Mucosa of descending colon (tissue), 3 donors: ENCODE data around the gene AKR7A3. TPM values are rescaled to one million over a fixed set of nuclear protein-coding genes. Genes with fewer than 3 reads are reported as not detected.

Experiments used
- ATAC-seq: fragments of 200-7000 bp; cut with Tn5 transposase; one replicate; pipeline ENCODE4 v1.9.1; 2020; ENCODE audit warnings: mild to moderate bottlenecking, moderate library complexity
- DNase-seq, 3 donors: peaks; one replicate each; pipeline ENCODE4 v3.0.0-alpha.2; 2020
- H3K36me3 ChIP-seq: fragments of 200-600 bp; one replicate; pipeline ENCODE4 v1.8.0; 2021; ENCODE audit warnings: low read depth, mild to moderate bottlenecking
- H3K4me1 ChIP-seq: fragments of 200-600 bp; one replicate; pipeline ENCODE4 v1.8.0; 2021; ENCODE audit warnings: low read depth, mild to moderate bottlenecking
- H3K4me3 ChIP-seq: fragments of 200-600 bp; one replicate; pipeline ENCODE4 v1.8.0; 2021; ENCODE audit warnings: mild to moderate bottlenecking
- H3K9me3 ChIP-seq: fragments of 200-600 bp; one replicate; pipeline ENCODE4 v1.8.0; 2021; ENCODE audit warnings: mild to moderate bottlenecking
- intact Hi-C, 2 donors: fragments of 100-400 bp; cut with DNase I in 1 of 2; cut with micrococcal nuclease in 1 of 2; formaldehyde crosslinking; loops; one replicate each; pipeline versions ENCODE4 v1.11.0 to v1.11.1; 2022; cut with DNase I, micrococcal nuclease
- total RNA-seq, 3 donors: library from RNA; stranded (reverse); fragmentation: NEBNext Ultra II Directional in 2 of 3; extraction: Animal tissue kit (Norgen Biotek cat#: 25700) in 2 of 3; gene quantifications; one replicate each; pipeline versions ENCODE4 v1.2.1 to v1.2.4, GENCODE V29; 2021 to 2023
- TF ChIP-seq, protein P1 (sequence below): fragments of 200-600 bp; IDR thresholded peaks from one replicate; pipeline ENCODE4 v1.8.0; 2022; ENCODE audit warnings: antibody characterized with exemption, mild to moderate bottlenecking
- donor health status: DM: no; HTN: no; CAD: no; lungs with moderate emphysema.
- donor health status: DM: no; HTN: no; CAD: no.
- donor health status: DM: no; HTN: yes; CAD: no.

AKR7A3 gene
- total RNA-seq, 3 donors from 2014 or later: 40.9 to 97.8 (median 93.7) TPM

GRCh38 chr1:19319196-19319595 lies 30.6 kb upstream of the AKR7A3 start:
- DNase-seq (no peak), ATAC-seq (no peak)
- Histone ChIP-seq H3K4me3 (no peak overlapping the region), H3K36me3 (no peaks in the 10 kb centered on the region), H3K4me1 (no peaks in the 10 kb centered on the region), H3K9me3 (no peaks in the 10 kb centered on the region)
- intact Hi-C loops: no loop called here
- TF ChIP-seq, protein P1, sequence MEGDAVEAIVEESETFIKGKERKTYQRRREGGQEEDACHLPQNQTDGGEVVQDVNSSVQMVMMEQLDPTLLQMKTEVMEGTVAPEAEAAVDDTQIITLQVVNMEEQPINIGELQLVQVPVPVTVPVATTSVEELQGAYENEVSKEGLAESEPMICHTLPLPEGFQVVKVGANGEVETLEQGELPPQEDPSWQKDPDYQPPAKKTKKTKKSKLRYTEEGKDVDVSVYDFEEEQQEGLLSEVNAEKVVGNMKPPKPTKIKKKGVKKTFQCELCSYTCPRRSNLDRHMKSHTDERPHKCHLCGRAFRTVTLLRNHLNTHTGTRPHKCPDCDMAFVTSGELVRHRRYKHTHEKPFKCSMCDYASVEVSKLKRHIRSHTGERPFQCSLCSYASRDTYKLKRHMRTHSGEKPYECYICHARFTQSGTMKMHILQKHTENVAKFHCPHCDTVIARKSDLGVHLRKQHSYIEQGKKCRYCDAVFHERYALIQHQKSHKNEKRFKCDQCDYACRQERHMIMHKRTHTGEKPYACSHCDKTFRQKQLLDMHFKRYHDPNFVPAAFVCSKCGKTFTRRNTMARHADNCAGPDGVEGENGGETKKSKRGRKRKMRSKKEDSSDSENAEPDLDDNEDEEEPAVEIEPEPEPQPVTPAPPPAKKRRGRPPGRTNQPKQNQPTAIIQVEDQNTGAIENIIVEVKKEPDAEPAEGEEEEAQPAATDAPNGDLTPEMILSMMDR: no peak

DNA sequence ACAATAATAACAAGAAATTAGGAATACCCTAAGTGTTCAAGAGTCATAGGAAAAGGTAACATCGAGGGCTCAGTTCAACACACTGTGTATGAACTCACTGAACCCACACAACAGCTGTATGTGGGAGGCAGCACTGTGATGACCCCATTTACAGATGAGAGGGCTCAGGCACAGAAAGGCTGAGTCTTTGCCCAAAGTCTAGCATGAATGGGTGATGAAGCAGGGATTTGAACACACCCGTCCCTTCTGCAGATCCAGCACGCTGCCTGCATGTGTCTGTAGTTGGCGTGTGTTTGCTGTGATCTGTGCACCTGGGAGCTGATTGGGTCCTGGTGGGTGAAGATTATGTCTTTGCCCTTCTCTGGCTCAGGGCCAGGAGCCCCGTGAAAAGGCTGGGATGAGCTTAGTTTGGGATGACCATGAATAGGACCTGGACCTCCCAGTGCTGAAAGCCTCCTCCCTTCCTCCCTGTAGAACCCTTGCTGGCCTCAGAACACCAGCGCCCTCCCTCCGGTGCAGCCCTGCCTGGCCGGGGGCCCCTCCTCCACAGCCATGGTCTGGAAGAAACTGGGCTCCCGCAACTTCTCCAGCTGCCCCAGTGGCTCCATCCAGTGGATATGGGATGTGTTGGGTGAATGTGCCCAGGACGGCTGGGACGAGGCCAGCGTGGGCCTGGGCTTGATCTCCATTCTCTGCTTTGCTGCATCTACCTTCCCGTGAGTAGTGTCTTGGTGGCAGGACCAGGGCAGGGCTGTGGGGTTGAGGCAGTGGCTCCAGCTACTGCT lies 28.7 kb upstream of the AKR7A3 start:
- TF ChIP-seq, protein P1: no peak
- DNase-seq: no peak
- no peak overlapping the region for H3K4me3 ChIP-seq
- peaks cover 10% of the 10 kb centered on the region for H3K4me1 ChIP-seq
- H3K9me3 ChIP-seq: no peaks in the 10 kb centered on the region
- no peak for ATAC-seq
- H3K36me3 ChIP-seq: no peaks in the 10 kb centered on the region
- intact Hi-C loops: no loop called here

GRCh38 chr1:19315378-19316198 lies 27.0 kb upstream of the AKR7A3 start:
- Histone ChIP-seq H3K36me3 (peaks cover 3% of the 10 kb centered on the region), H3K4me1 (peaks cover 17% of the 10 kb centered on the region), H3K4me3 (no peak overlapping the region), H3K9me3 (no peaks in the 10 kb centered on the region)
- intact Hi-C loops: no loop called here
- DNase-seq (no peak), ATAC-seq (no peak)
- TF ChIP-seq, protein P1: no peak

- peaks cover 3% of the 10 kb centered on the region for H3K36me3 ChIP-seq
- H3K9me3 ChIP-seq: no peaks in the 10 kb centered on the region
- H3K4me3 ChIP-seq: no peak overlapping the region
- DNase-seq: no peak
- TF ChIP-seq, protein P1: no peak
- ATAC-seq: no peak
- intact Hi-C loops: no loop called here
- H3K4me1 ChIP-seq: peaks cover 22% of the 10 kb centered on the region
Measured at GRCh38 chr1:19313961-19314882, 25.7 kb upstream of the AKR7A3 start.

GRCh38 chr1:19313636-19313959 lies 25.0 kb upstream of the AKR7A3 start:
- H3K9me3 ChIP-seq: no peaks in the 10 kb centered on the region
- TF ChIP-seq, protein P1: no peak
- intact Hi-C loops: no loop called here
- peaks cover 23% of the 10 kb centered on the region for H3K4me1 ChIP-seq
- DNase-seq (no peak), ATAC-seq (no peak)
- H3K36me3 ChIP-seq: peaks cover 3% of the 10 kb centered on the region
- H3K4me3 ChIP-seq: no peak overlapping the region
